Right lobe of liver (tissue), 4 donors: ENCODE data around the gene REEP3.

Experiments
- POLR2A ChIP-seq: fragments of 450-650 bp; IDR thresholded peaks from one replicate; pipeline ENCODE4 v1.6.1; 2017; ENCODE audit warnings: antibody characterized with exemption, mild to moderate bottlenecking
- TF ChIP-seq, protein P1 (sequence below), 4 donors: fragments of 200-600 bp in 3 of 4; fragments of 450-650 bp in 1 of 4; IDR thresholded peaks; one replicate each; pipeline versions ENCODE4 v1.5.1 to v1.8.0; 2016 to 2022; ENCODE audit warnings: antibody characterized with exemption in 4 of 4, mild to moderate bottlenecking in 2 of 4
- donor health status: DM: no; HTN: no; CAD: no.
- donor health status: DM: no; HTN: no; CAD: no.
- donor health status: DM: no; HTN: yes; CAD: no.

DNA sequence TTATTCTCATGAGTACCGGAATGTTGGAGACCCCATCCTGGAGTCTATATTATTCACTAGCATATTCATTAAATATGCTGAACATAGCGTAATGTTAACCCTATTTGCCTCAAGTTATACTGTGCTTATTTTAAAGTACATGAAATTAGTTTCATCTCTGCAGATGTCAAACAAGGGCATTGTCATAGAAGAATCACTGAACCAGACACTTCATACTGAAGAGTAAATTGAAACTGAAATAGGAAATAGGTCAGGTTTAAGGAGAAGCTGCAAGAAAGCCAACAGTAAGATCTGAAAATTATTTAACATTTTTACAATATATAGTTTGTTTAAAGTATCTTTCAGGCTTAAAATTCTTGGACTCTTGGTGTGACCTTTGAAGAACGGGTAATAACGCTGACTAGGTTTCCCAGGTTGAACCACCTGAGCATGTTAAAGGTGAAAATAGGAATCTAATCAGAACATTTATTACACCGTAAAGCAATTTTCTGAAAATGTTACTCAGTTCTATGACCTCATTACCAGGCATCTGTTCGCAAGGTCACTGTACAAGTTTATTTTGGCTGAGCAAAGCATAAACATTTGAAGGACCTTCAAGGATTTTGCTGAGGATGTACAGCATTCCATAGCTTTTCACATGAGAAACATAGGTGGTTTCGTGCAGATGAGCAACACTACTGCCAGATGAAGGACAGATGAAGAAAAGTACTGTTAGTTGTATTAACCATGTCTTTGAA lies 82.7 kb downstream of the REEP3 start:
- TF ChIP-seq, protein P1, sequence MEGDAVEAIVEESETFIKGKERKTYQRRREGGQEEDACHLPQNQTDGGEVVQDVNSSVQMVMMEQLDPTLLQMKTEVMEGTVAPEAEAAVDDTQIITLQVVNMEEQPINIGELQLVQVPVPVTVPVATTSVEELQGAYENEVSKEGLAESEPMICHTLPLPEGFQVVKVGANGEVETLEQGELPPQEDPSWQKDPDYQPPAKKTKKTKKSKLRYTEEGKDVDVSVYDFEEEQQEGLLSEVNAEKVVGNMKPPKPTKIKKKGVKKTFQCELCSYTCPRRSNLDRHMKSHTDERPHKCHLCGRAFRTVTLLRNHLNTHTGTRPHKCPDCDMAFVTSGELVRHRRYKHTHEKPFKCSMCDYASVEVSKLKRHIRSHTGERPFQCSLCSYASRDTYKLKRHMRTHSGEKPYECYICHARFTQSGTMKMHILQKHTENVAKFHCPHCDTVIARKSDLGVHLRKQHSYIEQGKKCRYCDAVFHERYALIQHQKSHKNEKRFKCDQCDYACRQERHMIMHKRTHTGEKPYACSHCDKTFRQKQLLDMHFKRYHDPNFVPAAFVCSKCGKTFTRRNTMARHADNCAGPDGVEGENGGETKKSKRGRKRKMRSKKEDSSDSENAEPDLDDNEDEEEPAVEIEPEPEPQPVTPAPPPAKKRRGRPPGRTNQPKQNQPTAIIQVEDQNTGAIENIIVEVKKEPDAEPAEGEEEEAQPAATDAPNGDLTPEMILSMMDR (IDR thresholded peaks at IDR 0.05), result no peak
- no peak for TF ChIP-seq POLR2A
